Mesodermal cell (in vitro differentiated cells): ENCODE measurements around the gene TCHHL1.

Source experiments
- H3K27ac ChIP-seq: 2 replicates; pipeline ENCODE4 v1.7.0; 2013; ENCODE audit warnings: mild to moderate bottlenecking, low read depth, low read length, moderate library complexity; ENCODE audit not compliant: severe bottlenecking
- H3K36me3 ChIP-seq: 2 replicates; pipeline ENCODE4 v1.7.1; 2013; ENCODE audit warnings: mild to moderate bottlenecking, low read length, moderate library complexity; ENCODE audit not compliant: control insufficient read depth, insufficient read depth
- H3K4me1 ChIP-seq: one replicate; pipeline ENCODE4 v1.7.1; 2013; ENCODE audit warnings: mild to moderate bottlenecking, low read length; ENCODE audit not compliant: insufficient read depth, control insufficient read depth, poor library complexity, severe bottlenecking
- H3K4me3 ChIP-seq: 2 replicates; pipeline ENCODE4 v1.7.0; 2013; ENCODE audit warnings: low read length, control low read depth, mild to moderate bottlenecking; ENCODE audit not compliant: insufficient read depth, poor library complexity, severe bottlenecking; ENCODE audit errors: extremely low read depth
- H3K9me3 ChIP-seq: 2 replicates; pipeline ENCODE4 v1.7.1; 2013; ENCODE audit warnings: mild to moderate bottlenecking, low read length, moderate library complexity; ENCODE audit not compliant: control insufficient read depth
- WGBS, 2 experiments: methylation state at CpG; one replicate each; pipeline ENCODE4 v1.1.5; 2013; ENCODE audit warnings: missing lambda C conversion rate in 2 of 2; ENCODE audit not compliant: insufficient coverage in 2 of 2; 5-methylcytosine and 5-hydroxymethylcytosine counted together

TCHHL1 gene

DNA sequence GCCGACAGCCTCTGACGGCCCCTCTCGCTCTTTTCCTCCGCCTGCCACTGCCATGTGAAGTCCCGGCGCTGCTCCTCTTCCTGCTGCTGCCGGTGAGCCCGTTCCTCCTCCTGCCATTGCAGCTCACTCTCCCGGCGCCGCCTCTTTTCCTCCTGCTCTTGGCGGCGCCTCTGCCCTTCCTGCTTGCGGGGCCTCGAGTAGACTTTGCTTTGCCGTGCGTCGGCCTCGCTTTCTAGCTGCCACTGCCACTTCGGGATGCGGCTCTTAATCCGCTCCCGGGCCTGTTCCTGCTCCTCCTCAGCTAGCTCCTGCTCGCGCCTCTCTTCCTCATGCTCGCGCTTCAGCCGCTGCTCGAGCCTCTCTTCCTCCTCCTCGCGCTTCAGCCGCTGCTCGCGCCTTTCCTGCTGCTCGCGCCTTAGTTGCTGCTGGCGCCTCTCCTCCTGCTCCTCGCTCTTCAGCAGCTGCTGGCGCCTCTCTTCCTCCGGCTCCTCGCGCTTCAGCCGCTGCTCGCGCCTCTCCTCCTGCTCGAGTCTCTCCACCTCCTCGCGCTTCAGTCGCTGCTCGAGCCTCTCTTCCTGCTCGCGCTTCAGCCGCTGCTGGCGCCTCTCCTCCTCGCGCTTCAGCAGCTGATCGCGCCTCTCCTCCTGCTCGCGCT is 22.1 kb upstream of the TCHHL1 start:
- Histone ChIP-seq H3K4me1 (no peaks in the 10 kb centered on the region), H3K36me3 (no peaks in the 10 kb centered on the region), H3K9me3 (peaks cover 26% of the 10 kb centered on the region), H3K27ac (no peak overlapping the region), H3K4me3 (peak overlapping the region; percentile 34)
- WGBS, 2 experiments, result 12 to 15% methylated on average over 60 of the region's 60 CpGs

DNA sequence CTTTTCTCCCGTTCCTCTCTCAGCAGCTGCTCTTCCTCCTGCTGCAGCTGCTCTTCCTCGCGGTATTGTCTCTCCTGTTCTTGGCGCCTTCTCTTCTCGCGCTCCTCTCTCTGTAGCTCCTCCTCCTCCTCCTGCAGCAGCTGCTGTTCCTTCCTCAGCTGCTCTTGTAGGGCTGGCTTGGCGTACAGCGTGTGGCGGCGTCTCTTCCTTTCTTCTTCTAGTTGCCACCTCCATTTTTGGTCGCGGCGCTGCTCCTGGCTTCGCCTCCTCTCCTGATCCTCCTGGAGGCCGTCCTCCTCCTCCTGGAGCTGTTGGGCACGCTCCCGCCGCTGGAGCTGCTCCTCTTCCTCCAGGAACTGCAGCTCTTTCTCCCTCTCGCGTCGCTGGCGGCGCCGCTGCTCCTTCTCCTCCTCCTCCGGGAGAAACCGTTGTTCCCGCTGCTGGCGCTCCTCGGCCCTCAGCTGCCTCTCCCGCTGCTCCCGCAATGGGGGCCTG is 21.5 kb upstream of the TCHHL1 start:
- WGBS, 2 experiments, result 19 to 21% methylated on average over 24 to 31 of the region's 31 CpGs
- no peak overlapping the region for H3K27ac ChIP-seq
- H3K4me1 ChIP-seq, result no peaks in the 10 kb centered on the region
- no peaks in the 10 kb centered on the region for H3K36me3 ChIP-seq
- H3K9me3 ChIP-seq, result peaks cover 26% of the 10 kb centered on the region
- peak overlapping the region; percentile 34 for H3K4me3 ChIP-seq

DNA sequence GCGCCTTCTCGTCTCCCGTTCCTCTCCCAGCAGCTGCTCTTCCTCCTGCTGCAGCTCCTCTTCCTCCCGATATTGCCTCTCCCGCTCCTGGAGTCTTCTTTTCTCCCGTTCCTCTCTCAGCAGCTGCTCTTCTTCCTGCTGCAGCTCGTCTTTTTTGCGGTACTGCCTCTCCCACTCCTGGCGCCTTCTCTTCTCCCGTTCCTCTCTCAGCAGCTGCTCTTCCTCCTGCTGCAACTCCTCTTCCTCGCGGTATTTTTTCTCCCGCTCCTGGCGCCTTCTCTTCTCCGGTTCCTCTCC is 21.1 kb upstream of the TCHHL1 start:
- peak overlapping the region; percentile 34 for H3K4me3 ChIP-seq
- WGBS, 2 experiments, result 35 to 51% methylated on average over 15 of the region's 15 CpGs
- H3K9me3 ChIP-seq, result peaks cover 26% of the 10 kb centered on the region
- no peaks in the 10 kb centered on the region for H3K4me1 ChIP-seq
- H3K36me3 ChIP-seq, result no peaks in the 10 kb centered on the region
- no peak overlapping the region for H3K27ac ChIP-seq

DNA sequence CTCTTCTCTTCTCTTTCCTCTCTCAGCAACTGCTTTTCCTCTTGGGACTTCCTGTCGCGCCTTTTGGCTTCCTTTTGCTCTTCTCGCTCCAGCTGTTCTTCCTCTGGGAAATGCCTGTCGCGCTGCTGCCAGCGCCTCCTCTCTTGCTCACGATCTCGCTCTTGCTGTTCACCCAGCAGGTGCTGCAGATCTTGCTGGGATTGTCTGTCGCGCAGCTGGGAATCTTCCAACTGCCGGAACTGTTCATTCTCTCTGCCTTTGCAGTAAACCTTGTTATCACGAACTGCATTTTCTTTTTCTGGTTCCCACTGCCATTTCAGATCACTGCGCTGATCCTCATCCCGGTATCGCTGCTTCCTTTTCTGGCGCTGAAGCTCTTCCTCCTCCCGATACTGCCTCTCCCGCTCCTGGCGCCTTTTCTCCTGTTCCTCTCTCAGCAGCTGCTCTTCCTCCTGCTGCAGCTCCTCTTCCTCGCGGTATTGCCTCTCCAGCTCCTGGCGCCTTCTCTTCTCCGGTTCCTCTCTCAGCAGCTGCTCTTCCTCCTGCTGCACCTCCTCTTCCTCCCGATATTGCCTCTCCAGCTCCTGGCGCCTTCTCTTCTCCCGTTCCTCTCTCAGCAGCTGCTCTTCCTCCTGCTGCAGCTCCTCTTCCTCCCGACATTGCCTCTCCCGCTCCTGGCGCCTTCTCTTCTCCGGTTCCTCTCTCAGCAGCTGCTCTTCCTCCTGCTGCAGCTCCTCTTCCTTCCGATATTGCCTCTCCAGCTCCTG is 20.6 kb upstream of the TCHHL1 start:
- no peak overlapping the region for H3K27ac ChIP-seq
- no peak overlapping the region for H3K4me3 ChIP-seq
- no peaks in the 10 kb centered on the region for H3K36me3 ChIP-seq
- 41 to 46% methylated on average over 31 of the region's 31 CpGs for WGBS, 2 experiments
- peaks cover 26% of the 10 kb centered on the region for H3K9me3 ChIP-seq
- H3K4me1 ChIP-seq, result no peaks in the 10 kb centered on the region

GRCh38 chr1:152108882-152109222 is 20.0 kb upstream of the TCHHL1 start:
- H3K4me1 ChIP-seq, result no peaks in the 10 kb centered on the region

DNA sequence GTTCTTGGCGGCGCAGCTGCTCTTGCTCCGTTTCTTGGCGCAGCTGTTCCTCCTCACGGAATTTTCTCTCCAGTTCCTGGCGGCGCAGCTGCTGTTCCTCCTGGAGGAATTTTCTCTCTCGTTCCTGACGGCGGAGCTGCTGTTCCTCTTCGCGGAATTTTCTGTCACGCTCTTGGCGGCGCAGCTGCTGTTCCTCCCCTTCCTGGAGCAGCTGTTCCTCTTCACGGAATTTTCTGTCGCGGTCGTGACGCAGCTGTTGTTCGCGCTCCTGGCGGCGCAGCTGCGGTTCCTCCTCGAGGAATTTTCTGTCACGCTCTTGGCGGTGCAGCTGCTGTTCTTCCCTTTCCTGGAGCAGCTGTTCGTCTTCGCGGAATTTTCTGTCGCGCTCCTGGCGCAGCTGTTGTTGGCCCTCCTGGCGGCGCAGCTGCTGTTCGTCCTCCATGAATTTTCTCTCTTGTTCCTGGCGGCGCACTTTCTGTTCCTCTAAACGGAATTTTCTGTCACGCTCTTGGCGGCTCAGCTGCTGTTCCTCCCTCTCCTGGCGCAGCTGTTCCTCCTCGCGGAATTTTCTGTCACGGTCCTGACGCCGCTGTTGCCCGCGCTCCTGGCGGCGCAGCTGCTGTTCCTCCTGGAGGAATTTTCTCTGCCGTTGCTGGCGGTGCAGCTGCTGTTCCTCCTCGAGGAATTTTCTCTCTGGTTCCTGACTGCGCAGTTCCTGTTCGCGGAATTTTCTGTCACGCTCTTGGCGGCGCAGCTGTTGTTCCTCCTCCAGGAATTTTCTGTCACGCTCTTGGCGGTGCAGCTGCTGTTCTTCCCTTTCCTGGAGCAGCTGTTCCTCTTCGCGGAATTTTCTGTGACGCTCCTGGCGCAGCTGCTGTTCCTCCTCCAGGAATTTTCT is 19.4 kb upstream of the TCHHL1 start:
- no peaks in the 10 kb centered on the region for H3K36me3 ChIP-seq
- H3K9me3 ChIP-seq, result peaks cover 26% of the 10 kb centered on the region
- 30 to 37% methylated on average over 67 of the region's 67 CpGs for WGBS, 2 experiments
- H3K4me3 ChIP-seq, result peak overlapping the region; percentile 19
- no peak overlapping the region for H3K27ac ChIP-seq
- H3K4me1 ChIP-seq, result no peaks in the 10 kb centered on the region

More at GRCh38 chr1:152108882-152109222, 20.0 kb upstream of the TCHHL1 start:
- H3K4me3 ChIP-seq, result no peak overlapping the region
- H3K9me3 ChIP-seq, result peaks cover 26% of the 10 kb centered on the region
- H3K27ac ChIP-seq, result no peak overlapping the region
- H3K36me3 ChIP-seq, result no peaks in the 10 kb centered on the region
- whole genome bisulfite sequencing, 2 experiments, result 51 to 52% methylated on average over 28 of the region's 28 CpGs

- H3K4me3 ChIP-seq, result peak overlapping the region; percentile 19
- no peak overlapping the region for H3K27ac ChIP-seq
- 32 to 34% methylated on average over 40 to 41 of the region's 41 CpGs for WGBS, 2 experiments
Measured at GRCh38 chr1:152107031-152107983, 18.4 kb upstream of the TCHHL1 start.

GRCh38 chr1:152104854-152105253 is 16.0 kb upstream of the TCHHL1 start:
- H3K4me1 ChIP-seq, result no peaks in the 10 kb centered on the region
- H3K27ac ChIP-seq, result no peak overlapping the region
- no CpG with 5 or more reads among the region's 2 CpGs for WGBS, 2 experiments
- H3K4me3 ChIP-seq, result no peak overlapping the region
- H3K9me3 ChIP-seq, result peaks cover 21% of the 10 kb centered on the region
- no peaks in the 10 kb centered on the region for H3K36me3 ChIP-seq

More at GRCh38 chr1:152107031-152107983, 18.4 kb upstream of the TCHHL1 start:
- Histone ChIP-seq H3K9me3 (peaks cover 26% of the 10 kb centered on the region), H3K36me3 (no peaks in the 10 kb centered on the region), H3K4me1 (no peaks in the 10 kb centered on the region)

DNA sequence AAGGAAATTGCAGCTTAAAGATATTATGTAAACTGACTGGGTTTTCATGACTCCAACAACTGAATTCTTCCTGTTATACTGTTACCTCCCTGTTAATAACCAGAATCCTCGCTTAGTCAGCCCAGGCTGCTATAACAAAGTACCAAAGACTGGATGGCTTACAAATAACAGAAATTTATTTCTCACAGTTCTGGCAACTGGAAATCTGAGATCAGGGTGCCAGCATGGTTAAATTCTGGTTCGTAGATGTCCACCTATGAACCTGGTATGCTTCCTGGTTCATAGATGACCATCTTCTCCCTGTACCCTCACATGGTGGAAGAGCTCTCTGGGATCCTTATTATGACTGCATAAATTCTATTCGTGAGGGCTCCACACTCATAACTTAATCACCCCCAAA is 8.1 kb upstream of the TCHHL1 start:
- Histone ChIP-seq H3K36me3 (no peaks in the 10 kb centered on the region), H3K4me1 (no peaks in the 10 kb centered on the region), H3K27ac (no peak overlapping the region), H3K4me3 (no peak overlapping the region), H3K9me3 (no peaks in the 10 kb centered on the region)
- 47 to 100% methylated on average over 1 to 2 of the region's 3 CpGs for WGBS, 2 experiments

DNA sequence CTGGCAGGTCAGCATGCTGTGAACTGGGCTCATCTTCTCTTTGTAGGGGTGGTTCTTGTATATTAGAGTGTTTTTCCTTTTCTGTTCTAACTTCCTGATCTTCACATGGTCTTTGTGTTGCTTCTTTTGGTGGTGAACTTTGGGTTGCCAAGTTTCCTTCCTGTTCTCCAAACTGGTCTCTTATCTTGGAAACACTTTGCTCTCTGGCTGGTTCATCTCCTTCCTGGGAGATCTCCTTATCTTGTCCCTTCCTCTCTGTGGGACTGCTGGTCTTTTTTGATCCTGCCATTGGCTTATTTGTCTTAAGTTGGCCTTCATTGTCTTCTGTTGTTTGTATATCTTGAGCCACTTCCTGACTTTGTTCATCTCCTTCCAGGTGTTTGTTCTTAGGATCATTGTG is 2.1 kb downstream of the TCHHL1 start:
- Histone ChIP-seq H3K4me3 (no peak overlapping the region), H3K9me3 (no peaks in the 10 kb centered on the region), H3K27ac (no peak overlapping the region), H3K4me1 (no peaks in the 10 kb centered on the region), H3K36me3 (no peaks in the 10 kb centered on the region)
